Measurements from ENCODE around the gene PRKAG2.

GRCh38 chr7:151852486-151853396, 24.2 kb downstream of the PRKAG2 start:
- TF ChIP-seq CTCF (IDR thresholded peaks at IDR 0.05; ENCODE audit: low read depth, low read length) (no peak), EZH2phosphoT487 (IDR thresholded peaks at IDR 0.05; ENCODE audit: low read depth) (no peak)
